ENCODE data around the gene SLC24A3. TPM values are rescaled to one million over a fixed set of nuclear protein-coding genes. Genes with fewer than 3 reads are reported as not detected.

SLC24A3 gene
- total RNA-seq, 1 donor from 2014 or later = 0.11 TPM

GRCh38 chr20:19562426-19562825 is 350.0 kb downstream of the SLC24A3 start:
- Mint-ChIP-seq H3K27ac (ENCODE audit: unreplicated experiment) (no peak overlapping the region), H3K4me1 (ENCODE audit: unreplicated experiment) (no peaks in the 10 kb centered on the region), H3K36me3 (ENCODE audit: unreplicated experiment) (no peaks in the 10 kb centered on the region), H3K9me3 (ENCODE audit: unreplicated experiment) (no peaks in the 10 kb centered on the region), H3K4me3 (ENCODE audit: unreplicated experiment) (no peak overlapping the region), H3K27me3 (ENCODE audit: unreplicated experiment) (no peaks in the 10 kb centered on the region)
- no peak for DNase-seq (ENCODE audit: extremely low spot score, unreplicated experiment)
- no peak for TF ChIP-seq CTCF (IDR thresholded peaks at IDR 0.05)

GRCh38 chr20:19564261-19564660 is 351.8 kb downstream of the SLC24A3 start:
- Mint-ChIP-seq H3K9me3 (ENCODE audit: unreplicated experiment) (no peaks in the 10 kb centered on the region), H3K4me1 (ENCODE audit: unreplicated experiment) (no peaks in the 10 kb centered on the region), H3K27me3 (ENCODE audit: unreplicated experiment) (no peaks in the 10 kb centered on the region), H3K27ac (ENCODE audit: unreplicated experiment) (no peak overlapping the region), H3K4me3 (ENCODE audit: unreplicated experiment) (no peak overlapping the region), H3K36me3 (ENCODE audit: unreplicated experiment) (no peaks in the 10 kb centered on the region)
- TF ChIP-seq CTCF (IDR thresholded peaks at IDR 0.05) = no peak
- no peak for DNase-seq (ENCODE audit: extremely low spot score, unreplicated experiment)

GRCh38 chr20:19565736-19566135 is 353.3 kb downstream of the SLC24A3 start:
- H3K27ac Mint-ChIP-seq (ENCODE audit: unreplicated experiment) = no peak overlapping the region
- H3K36me3 Mint-ChIP-seq (ENCODE audit: unreplicated experiment) = no peaks in the 10 kb centered on the region
- H3K9me3 Mint-ChIP-seq (ENCODE audit: unreplicated experiment) = no peaks in the 10 kb centered on the region
- H3K4me1 Mint-ChIP-seq (ENCODE audit: unreplicated experiment) = no peaks in the 10 kb centered on the region
- TF ChIP-seq CTCF (IDR thresholded peaks at IDR 0.05) = no peak
- no peak overlapping the region for H3K4me3 Mint-ChIP-seq (ENCODE audit: unreplicated experiment)
- H3K27me3 Mint-ChIP-seq (ENCODE audit: unreplicated experiment) = no peaks in the 10 kb centered on the region
- DNase-seq (ENCODE audit: extremely low spot score, unreplicated experiment) = no peak

- no peaks in the 10 kb centered on the region for H3K9me3 Mint-ChIP-seq (ENCODE audit: unreplicated experiment)
- no peaks in the 10 kb centered on the region for H3K4me1 Mint-ChIP-seq (ENCODE audit: unreplicated experiment)
- no peak for DNase-seq (ENCODE audit: extremely low spot score, unreplicated experiment)
- no peak for TF ChIP-seq CTCF (IDR thresholded peaks at IDR 0.05)
- H3K27me3 Mint-ChIP-seq (ENCODE audit: unreplicated experiment) = no peaks in the 10 kb centered on the region
- no peaks in the 10 kb centered on the region for H3K36me3 Mint-ChIP-seq (ENCODE audit: unreplicated experiment)
- H3K27ac Mint-ChIP-seq (ENCODE audit: unreplicated experiment) = no peak overlapping the region
- no peak overlapping the region for H3K4me3 Mint-ChIP-seq (ENCODE audit: unreplicated experiment)
These were observed 353.9 kb downstream of the SLC24A3 start for GRCh38 chr20:19566226-19566945.

GRCh38 chr20:19568128-19568527 is 355.7 kb downstream of the SLC24A3 start:
- TF ChIP-seq CTCF (IDR thresholded peaks at IDR 0.05) = no peak
- no peaks in the 10 kb centered on the region for H3K36me3 Mint-ChIP-seq (ENCODE audit: unreplicated experiment)
- DNase-seq (ENCODE audit: extremely low spot score, unreplicated experiment) = no peak
- H3K4me1 Mint-ChIP-seq (ENCODE audit: unreplicated experiment) = no peaks in the 10 kb centered on the region
- H3K9me3 Mint-ChIP-seq (ENCODE audit: unreplicated experiment) = no peaks in the 10 kb centered on the region
- no peak overlapping the region for H3K4me3 Mint-ChIP-seq (ENCODE audit: unreplicated experiment)
- no peaks in the 10 kb centered on the region for H3K27me3 Mint-ChIP-seq (ENCODE audit: unreplicated experiment)
- no peak overlapping the region for H3K27ac Mint-ChIP-seq (ENCODE audit: unreplicated experiment)
